H9 (cell line): Measurements from ENCODE around the gene GPR176. TPM values are rescaled to one million over a fixed set of nuclear protein-coding genes. Genes with fewer than 3 reads are reported as not detected.
A peak's percentile ranks its signal among the peaks of the same experiment; 100 is the strongest.

ENCODE experiments used
- DNase-seq: peaks from one replicate; pipeline ENCODE4 v3.0.0-alpha.2; 2017
- H2AFZ ChIP-seq: one replicate; pipeline ENCODE4 v1.6.1; 2013; ENCODE audit warnings: mild to moderate bottlenecking, low read length, control low read depth, moderate library complexity
- H2AK5ac ChIP-seq: 2 replicates; pipeline ENCODE4 v1.6.1; 2013; ENCODE audit warnings: low read length, control low read depth, mixed read lengths; ENCODE audit not compliant: insufficient read length
- H2BK120ac ChIP-seq: one replicate; pipeline ENCODE4 v1.6.1; 2013; ENCODE audit warnings: low read depth, mild to moderate bottlenecking, low read length, control low read depth, inconsistent platforms; ENCODE audit not compliant: poor library complexity, severe bottlenecking
- H2BK12ac ChIP-seq: 2 replicates; pipeline ENCODE4 v1.6.1; 2013; ENCODE audit warnings: low read length, control low read depth, mixed read lengths, low read depth; ENCODE audit not compliant: insufficient read length
- H2BK15ac ChIP-seq: 2 replicates; pipeline ENCODE4 v1.6.1; 2013; ENCODE audit warnings: low read depth, low read length, control low read depth
- H2BK20ac ChIP-seq: one replicate; pipeline ENCODE4 v1.6.1; 2013; ENCODE audit warnings: low read depth, mild to moderate bottlenecking, low read length, control low read depth, inconsistent platforms; ENCODE audit not compliant: poor library complexity, severe bottlenecking
- H2BK5ac ChIP-seq: 2 replicates; pipeline ENCODE4 v1.6.1; 2013; ENCODE audit warnings: low read length, control low read depth, mixed read lengths; ENCODE audit not compliant: insufficient read length
- H3K14ac ChIP-seq: 2 replicates; pipeline ENCODE4 v1.6.1; 2013; ENCODE audit warnings: low read length, control low read depth; ENCODE audit not compliant: insufficient read depth
- H3K18ac ChIP-seq: 2 replicates; pipeline ENCODE4 v1.6.1; 2013; ENCODE audit warnings: low read depth, mild to moderate bottlenecking, mixed read lengths, low read length, control low read depth; ENCODE audit not compliant: insufficient read length
- H3K23ac ChIP-seq: 2 replicates; pipeline ENCODE4 v1.6.1; 2013; ENCODE audit warnings: low read length, control low read depth, mixed read lengths, low read depth; ENCODE audit not compliant: insufficient read length
- H3K23me2 ChIP-seq: 2 replicates; pipeline ENCODE4 v1.6.1; 2013; ENCODE audit warnings: low read depth, mild to moderate bottlenecking, mixed read lengths, low read length, control low read depth; ENCODE audit not compliant: insufficient read length, poor library complexity, severe bottlenecking
- H3K27ac ChIP-seq: 2 replicates; pipeline ENCODE4 v1.5.1; 2013; ENCODE audit warnings: low read length, control low read depth, mixed read lengths, low read depth; ENCODE audit not compliant: insufficient read length
- H3K27me3 ChIP-seq: 2 replicates; pipeline ENCODE4 v1.6.1; 2013; ENCODE audit warnings: low read length, control low read depth, inconsistent platforms; ENCODE audit not compliant: insufficient read depth
- H3K4ac ChIP-seq: 2 replicates; pipeline ENCODE4 v1.6.1; 2013; ENCODE audit warnings: low read depth, mild to moderate bottlenecking, control low read depth, inconsistent platforms, low read length, moderate library complexity
- H3K4me1 ChIP-seq: 2 replicates; pipeline ENCODE4 v1.6.1; 2013; ENCODE audit warnings: low read length, control low read depth, inconsistent platforms; ENCODE audit not compliant: insufficient read depth
- H3K4me2 ChIP-seq: 2 replicates; pipeline ENCODE4 v1.6.1; 2013; ENCODE audit warnings: low read length, control low read depth, mixed read lengths; ENCODE audit not compliant: insufficient read length, insufficient read depth
- H3K56ac ChIP-seq: 2 replicates; pipeline ENCODE4 v1.6.1; 2013; ENCODE audit warnings: low read depth, mild to moderate bottlenecking, mixed read lengths, low read length, control low read depth; ENCODE audit not compliant: insufficient read length
- H3K79me1 ChIP-seq: 2 replicates; pipeline ENCODE4 v1.6.1; 2013; ENCODE audit warnings: low read depth, mild to moderate bottlenecking, moderate library complexity, low read length, control low read depth, inconsistent platforms; ENCODE audit not compliant: insufficient read depth, poor library complexity, severe bottlenecking
- H3K79me2 ChIP-seq: 2 replicates; pipeline ENCODE4 v1.6.1; 2013; ENCODE audit warnings: low read length, control low read depth, inconsistent platforms; ENCODE audit not compliant: insufficient read depth
- H3K9ac ChIP-seq: 2 replicates; pipeline ENCODE4 v1.6.1; 2013; ENCODE audit warnings: low read length, control low read depth, mixed read lengths; ENCODE audit not compliant: insufficient read length; ENCODE audit errors: extremely low read depth
- H3K9me3 ChIP-seq: one replicate; pipeline ENCODE4 v1.6.1; 2013; ENCODE audit warnings: low read depth, low read length, inconsistent platforms; ENCODE audit not compliant: control insufficient read depth
- H3T11ph ChIP-seq: one replicate; pipeline ENCODE4 v1.6.1; 2013; ENCODE audit warnings: mild to moderate bottlenecking, low read length, control low read depth, inconsistent platforms
- H4K20me1 ChIP-seq: one replicate; pipeline ENCODE4 v1.6.1; 2013; ENCODE audit not compliant: control insufficient read depth, insufficient read length, insufficient read depth
- H4K5ac ChIP-seq: 2 replicates; pipeline ENCODE4 v1.6.1; 2013; ENCODE audit warnings: low read depth, mild to moderate bottlenecking, mixed read lengths, low read length, control low read depth; ENCODE audit not compliant: insufficient read length
- H4K8ac ChIP-seq: replicated peaks from 2 replicates; pipeline ENCODE4 v1.6.1; 2013; ENCODE audit warnings: low read length, control low read depth, mixed read lengths, low read depth; ENCODE audit not compliant: insufficient read length
- H4K91ac ChIP-seq: 2 replicates; pipeline ENCODE4 v1.6.1; 2013; ENCODE audit warnings: low read depth, mild to moderate bottlenecking, moderate library complexity, mixed read lengths, low read length, control low read depth; ENCODE audit not compliant: insufficient read length
- H3K27ac Mint-ChIP-seq, 3 experiments: 2 replicates in 2 of 3; 3 replicates in 1 of 3; pipeline ENCODE4 v1.8.0; 2020 to 2021; ENCODE audit warnings: mixed read lengths in 3 of 3, mild to moderate bottlenecking in 1 of 3, moderate library complexity in 1 of 3
- H3K27me3 Mint-ChIP-seq: 2 replicates; pipeline ENCODE4 v1.8.0; 2021; ENCODE audit warnings: low read depth, mild to moderate bottlenecking, moderate library complexity, mixed read lengths
- H3K36me3 Mint-ChIP-seq, 3 experiments: 2 replicates in 2 of 3; 3 replicates in 1 of 3; pipeline ENCODE4 v1.8.0; 2020 to 2021; ENCODE audit warnings: low read depth in 3 of 3, mixed read lengths in 3 of 3; ENCODE audit not compliant: insufficient read depth in 1 of 3
- H3K4me1 Mint-ChIP-seq, 2 experiments: 2 replicates each; pipeline ENCODE4 v1.8.0; 2020; ENCODE audit warnings: mixed read lengths in 2 of 2
- H3K4me3 Mint-ChIP-seq, 2 experiments: 2 replicates in 1 of 2; 3 replicates in 1 of 2; pipeline ENCODE4 v1.8.0; 2020 to 2021; ENCODE audit warnings: mild to moderate bottlenecking in 2 of 2, mixed read lengths in 2 of 2, moderate library complexity in 1 of 2
- H3K9me3 Mint-ChIP-seq, 2 experiments: 2 replicates in 1 of 2; 3 replicates in 1 of 2; pipeline ENCODE4 v1.8.0; 2020; ENCODE audit warnings: mild to moderate bottlenecking in 2 of 2, mixed read lengths in 2 of 2, moderate library complexity in 1 of 2
- CTCF ChIP-seq: fragments of 200-600 bp; sonication (generic); conservative IDR thresholded peaks from 3 replicates; pipeline ENCODE4 v1.8.0; 2021; ENCODE audit warnings: antibody characterized with exemption, mild to moderate bottlenecking
- WGBS: extraction: QIAGEN DNeasy Blood & Tissue Kit; methylation state at CpG from one replicate; pipeline ENCODE4 v1.1.7; 2013; ENCODE audit warnings: missing lambda C conversion rate, low lambda C conversion rate, mixed read lengths; ENCODE audit not compliant: insufficient read length; ENCODE audit errors: extremely low coverage; 5-methylcytosine and 5-hydroxymethylcytosine counted together
- total RNA-seq: library from RNA; stranded (reverse); gene quantifications from 2 replicates; pipeline ENCODE4 v1.2.1, GENCODE V29; 2021

Gene GPR176
- total RNA-seq, 1 experiment from 2014 or later: 132 TPM

- no peaks in the 10 kb centered on the region for H3K27me3 ChIP-seq
- H3K9me3 Mint-ChIP-seq: no peaks in the 10 kb centered on the region
- peaks cover 0 to 4% (median 0%) of the 10 kb centered on the region in 3 experiments; a peak in 1 of 7 replicates for H3K36me3 Mint-ChIP-seq
These were observed 133.5 kb downstream of the GPR176 start for GRCh38 chr15:39786447-39787056.

More at GRCh38 chr15:39786447-39787056, 133.5 kb downstream of the GPR176 start:
- Histone ChIP-seq H3K23ac (no peak overlapping the region), H3K79me2 (no peaks in the 10 kb centered on the region; the same call in 1 of the 2 replicates), H2BK20ac (no peak overlapping the region), H2AFZ (no peak overlapping the region), H4K8ac (no peak overlapping the region), H3K27ac (no peak overlapping the region), H3T11ph (no peak overlapping the region), H2BK12ac (no peak overlapping the region), H3K4me1 (peaks cover 23% of the 10 kb centered on the region), H4K5ac (no peak overlapping the region), H4K20me1 (no peaks in the 10 kb centered on the region), H3K56ac (no peak overlapping the region), H2BK5ac (no peak overlapping the region), H3K79me1 (no peaks in the 10 kb centered on the region), H3K18ac (no peak overlapping the region), H3K9me3 (no peaks in the 10 kb centered on the region), H3K23me2 (peaks cover 8% of the 10 kb centered on the region), H3K4me2 (no peak overlapping the region), H3K9ac (no peak overlapping the region), H2BK120ac (no peak overlapping the region), H2AK5ac (no peak overlapping the region), H2BK15ac (no peak overlapping the region), H3K14ac (no peak overlapping the region), H4K91ac (no peak overlapping the region), H3K4ac (no peak overlapping the region)
- Mint-ChIP-seq H3K4me1 (peaks cover 69 to 72% of the 10 kb centered on the region in 2 experiments), H3K4me3 (peak overlapping the region in 1 of 2 experiments; percentile 84; a peak in 2 of 5 replicates), H3K27me3 (no peaks in the 10 kb centered on the region), H3K27ac (peak overlapping the region in 2 of 3 experiments; percentile 48 to 78; a peak in 1 of 7 replicates)
- DNase-seq: no peak
- no CpG with 5 or more reads among the region's 5 CpGs for whole genome bisulfite sequencing
- peak; percentile 75 for TF ChIP-seq CTCF
